HepG2 (cell line): ENCODE results near the gene TMEM107. TPM values are rescaled to one million over a fixed set of nuclear protein-coding genes. Genes with fewer than 3 reads are reported as not detected.

Source experiments
- CENPBD1 ChIP-seq: sonication (generic); formaldehyde crosslinking; IDR thresholded peaks from 2 replicates; pipeline ENCODE4 v1.8.0; 2022; ENCODE audit warnings: missing genetic modification reagents, low read depth, mild to moderate bottlenecking, borderline replicate concordance
- FOSL2 ChIP-seq: sonication (generic); formaldehyde crosslinking; IDR thresholded peaks from 2 replicates; pipeline ENCODE4 v1.4.0; 2020; ENCODE audit warnings: missing genetic modification reagents
- LRRFIP1 ChIP-seq: sonication (generic); formaldehyde crosslinking; conservative IDR thresholded peaks from 2 replicates; pipeline ENCODE4 v1.4.0; 2020; ENCODE audit warnings: missing genetic modification reagents
- SAP130 ChIP-seq: IDR thresholded peaks from 2 replicates; pipeline ENCODE4 v1.6.1; 2016; ENCODE audit warnings: low read depth
- ZNF570 ChIP-seq: sonication (generic); formaldehyde crosslinking; IDR thresholded peaks from 2 replicates; pipeline ENCODE4 v1.4.0; 2020; ENCODE audit warnings: mild to moderate bottlenecking, missing genetic modification reagents, borderline replicate concordance
- ZNF615 ChIP-seq: sonication (generic); formaldehyde crosslinking; IDR thresholded peaks from 2 replicates; pipeline ENCODE4 v1.5.0; 2020; ENCODE audit warnings: mild to moderate bottlenecking, missing genetic modification reagents, borderline replicate concordance
- ZNF749 ChIP-seq: sonication (generic); formaldehyde crosslinking; IDR thresholded peaks from 2 replicates; pipeline ENCODE4 v1.8.0; 2022; ENCODE audit warnings: mild to moderate bottlenecking, missing genetic modification reagents, moderate library complexity, borderline replicate concordance
- polyA plus RNA-seq, 8 experiments: library from polyadenylated mRNA; depleted of rRNA in 3 of 8; stranded (reverse) in 7 of 8; unstranded in 1 of 8; fragments of >200 nt; fragmentation: Illumina TruSeq in 4 of 8; extraction: Trizol in 4 of 8; gene quantifications; 2 replicates each; pipeline versions ENCODE4 v1.2.1 to v1.2.3, GENCODE V29; 2011 to 2016; ENCODE audit warnings: low read depth in 4 of 8, missing spikeins in 1 of 8, mixed read lengths in 1 of 8; ENCODE audit not compliant: insufficient read depth in 1 of 8
- total RNA-seq, 5 experiments: library from RNA; depleted of rRNA; stranded (reverse); fragments of >200 nt; fragmentation: Illumina TruSeq; extraction: Trizol; gene quantifications; 2 replicates each; pipeline ENCODE4 v1.2.3, GENCODE V29; 2016; ENCODE audit warnings: low read depth in 1 of 5
- TF ChIP-seq, protein P1 (sequence below), 2 experiments: sonication (generic) in 1 of 2; formaldehyde crosslinking in 1 of 2; IDR thresholded peaks; 2 replicates each; pipeline versions ENCODE4 v1.6.1 to v1.9.0; 2014 to 2022; ENCODE audit warnings: antibody characterized with exemption in 1 of 2, borderline replicate concordance in 1 of 2, inconsistent platforms in 1 of 2, low read depth in 1 of 2, missing genetic modification reagents in 1 of 2
- TF ChIP-seq, protein P2 (sequence below): sonication (generic); formaldehyde crosslinking; IDR thresholded peaks from 2 replicates; pipeline ENCODE4 v1.5.1; 2020; ENCODE audit warnings: missing genetic modification reagents, mild to moderate bottlenecking, borderline replicate concordance
- TF ChIP-seq, protein P3 (sequence below): IDR thresholded peaks from 2 replicates; pipeline ENCODE4 v1.6.1; 2016; ENCODE audit warnings: missing compliant biosample characterization, missing genetic modification reagents, borderline replicate concordance

Gene TMEM107
- total and polyA plus RNA-seq, 2 of the 13 experiments (the other 11 are each of a cell fraction or from before 2014, with no cell fraction given): 7.2 to 15.3 TPM

DNA sequence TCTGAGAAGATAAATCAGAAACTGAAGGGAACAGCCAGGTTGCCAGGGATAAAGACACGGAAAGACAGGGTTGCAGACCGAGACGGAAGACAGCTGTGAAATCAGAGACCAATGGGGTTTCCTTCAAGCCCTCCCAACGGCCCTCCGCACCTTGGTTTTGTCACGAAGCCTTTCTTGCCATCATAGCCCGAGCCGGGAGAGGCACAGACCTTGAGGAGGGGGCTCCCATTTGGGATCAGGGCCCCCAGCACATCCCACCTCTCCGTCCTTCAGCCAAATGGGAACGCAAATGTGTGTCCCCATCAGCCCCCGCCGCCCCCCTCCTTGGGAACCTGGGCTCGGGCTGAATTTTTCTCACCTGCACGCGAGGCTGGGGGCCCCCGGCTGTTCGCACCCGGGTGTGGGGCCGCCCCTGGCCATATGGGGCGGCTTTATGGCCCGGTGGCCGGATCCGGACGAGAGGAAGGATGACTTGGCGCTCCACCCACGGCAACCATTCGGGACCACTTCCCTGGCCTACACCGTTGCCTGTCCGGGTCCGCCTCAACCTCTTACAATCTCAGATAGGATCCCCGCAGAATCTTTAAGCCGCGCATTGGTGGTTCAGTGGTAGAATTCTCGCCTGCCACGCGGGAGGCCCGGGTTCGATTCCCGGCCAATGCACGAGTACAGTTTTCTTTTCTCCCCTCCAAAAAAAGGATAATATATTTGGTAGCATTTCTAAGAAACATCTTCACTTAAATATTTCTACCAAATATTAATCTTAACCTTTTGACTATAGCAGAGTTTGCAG is 50.8 kb downstream of the TMEM107 start (continued):
- TF ChIP-seq ZNF749 (CRISPR knock-in tag): 0 out of 2 replicates have a peak, but pooled peaks have one; percentile 58
- no peak for TF ChIP-seq ZNF615 (CRISPR knock-in tag)
- TF ChIP-seq, protein P1, sequence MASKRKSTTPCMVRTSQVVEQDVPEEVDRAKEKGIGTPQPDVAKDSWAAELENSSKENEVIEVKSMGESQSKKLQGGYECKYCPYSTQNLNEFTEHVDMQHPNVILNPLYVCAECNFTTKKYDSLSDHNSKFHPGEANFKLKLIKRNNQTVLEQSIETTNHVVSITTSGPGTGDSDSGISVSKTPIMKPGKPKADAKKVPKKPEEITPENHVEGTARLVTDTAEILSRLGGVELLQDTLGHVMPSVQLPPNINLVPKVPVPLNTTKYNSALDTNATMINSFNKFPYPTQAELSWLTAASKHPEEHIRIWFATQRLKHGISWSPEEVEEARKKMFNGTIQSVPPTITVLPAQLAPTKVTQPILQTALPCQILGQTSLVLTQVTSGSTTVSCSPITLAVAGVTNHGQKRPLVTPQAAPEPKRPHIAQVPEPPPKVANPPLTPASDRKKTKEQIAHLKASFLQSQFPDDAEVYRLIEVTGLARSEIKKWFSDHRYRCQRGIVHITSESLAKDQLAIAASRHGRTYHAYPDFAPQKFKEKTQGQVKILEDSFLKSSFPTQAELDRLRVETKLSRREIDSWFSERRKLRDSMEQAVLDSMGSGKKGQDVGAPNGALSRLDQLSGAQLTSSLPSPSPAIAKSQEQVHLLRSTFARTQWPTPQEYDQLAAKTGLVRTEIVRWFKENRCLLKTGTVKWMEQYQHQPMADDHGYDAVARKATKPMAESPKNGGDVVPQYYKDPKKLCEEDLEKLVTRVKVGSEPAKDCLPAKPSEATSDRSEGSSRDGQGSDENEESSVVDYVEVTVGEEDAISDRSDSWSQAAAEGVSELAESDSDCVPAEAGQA (IDR thresholded peaks at IDR 0.05; ENCODE audit: low read depth): no peak
- TF ChIP-seq, protein P1 (CRISPR knock-in tag; IDR thresholded peaks at IDR 0.05; ENCODE audit: borderline replicate concordance): no peak
- no peak for TF ChIP-seq LRRFIP1 (CRISPR knock-in tag)
- TF ChIP-seq, protein P2, sequence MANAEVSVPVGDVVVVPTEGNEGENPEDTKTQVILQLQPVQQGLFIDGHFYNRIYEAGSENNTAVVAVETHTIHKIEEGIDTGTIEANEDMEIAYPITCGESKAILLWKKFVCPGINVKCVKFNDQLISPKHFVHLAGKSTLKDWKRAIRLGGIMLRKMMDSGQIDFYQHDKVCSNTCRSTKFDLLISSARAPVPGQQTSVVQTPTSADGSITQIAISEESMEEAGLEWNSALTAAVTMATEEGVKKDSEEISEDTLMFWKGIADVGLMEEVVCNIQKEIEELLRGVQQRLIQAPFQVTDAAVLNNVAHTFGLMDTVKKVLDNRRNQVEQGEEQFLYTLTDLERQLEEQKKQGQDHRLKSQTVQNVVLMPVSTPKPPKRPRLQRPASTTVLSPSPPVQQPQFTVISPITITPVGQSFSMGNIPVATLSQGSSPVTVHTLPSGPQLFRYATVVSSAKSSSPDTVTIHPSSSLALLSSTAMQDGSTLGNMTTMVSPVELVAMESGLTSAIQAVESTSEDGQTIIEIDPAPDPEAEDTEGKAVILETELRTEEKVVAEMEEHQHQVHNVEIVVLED (CRISPR knock-in tag): no peak
- TF ChIP-seq, protein P3, sequence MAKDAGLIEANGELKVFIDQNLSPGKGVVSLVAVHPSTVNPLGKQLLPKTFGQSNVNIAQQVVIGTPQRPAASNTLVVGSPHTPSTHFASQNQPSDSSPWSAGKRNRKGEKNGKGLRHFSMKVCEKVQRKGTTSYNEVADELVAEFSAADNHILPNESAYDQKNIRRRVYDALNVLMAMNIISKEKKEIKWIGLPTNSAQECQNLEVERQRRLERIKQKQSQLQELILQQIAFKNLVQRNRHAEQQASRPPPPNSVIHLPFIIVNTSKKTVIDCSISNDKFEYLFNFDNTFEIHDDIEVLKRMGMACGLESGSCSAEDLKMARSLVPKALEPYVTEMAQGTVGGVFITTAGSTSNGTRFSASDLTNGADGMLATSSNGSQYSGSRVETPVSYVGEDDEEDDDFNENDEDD (CRISPR knock-in tag): 0 out of 2 replicates have a peak, but pooled peaks have one; percentile 46
- TF ChIP-seq ZNF570: no peak
- peak; percentile 27; the same call in 1 of the 2 replicates for TF ChIP-seq FOSL2 (CRISPR knock-in tag)
- peak; percentile 50 for TF ChIP-seq SAP130 (CRISPR knock-in tag)
- no peak for TF ChIP-seq CENPBD1 (CRISPR knock-in tag)
